Activated CD4-positive, CD25-positive, alpha-beta regulatory T cell (primary cell): ENCODE measurements around the gene TCF7.

Experiments used
- DNase-seq, 4 experiments: peaks; one replicate each; lab custom pipeline; 2025; lab: John Stamatoyannopoulos, UW

Gene TCF7

GRCh38 chr5:134113363-134113889 lies 1.1 kb upstream of the TCF7 start:
- no peak for DNase-seq

GRCh38 chr5:134114886-134115805 lies 665 bp downstream of the TCF7 start:
- peak; percentile 25 to 69 (median 56) for DNase-seq

DNA sequence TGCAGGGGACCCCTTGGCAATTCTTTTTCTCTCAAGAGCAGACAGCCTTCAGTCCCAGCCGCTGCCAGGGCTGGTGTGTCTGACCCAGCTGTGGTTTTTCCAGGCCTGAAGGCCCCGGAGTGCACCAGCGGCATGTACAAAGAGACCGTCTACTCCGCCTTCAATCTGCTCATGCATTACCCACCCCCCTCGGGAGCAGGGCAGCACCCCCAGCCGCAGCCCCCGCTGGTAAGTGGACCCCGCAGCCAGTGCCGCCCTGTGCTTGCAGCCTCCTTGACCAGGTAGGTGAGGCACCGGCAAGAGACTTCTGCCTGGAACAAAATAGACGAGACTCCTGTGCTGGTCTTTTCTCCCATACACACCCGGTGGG lies 1.3 kb downstream of the TCF7 start:
- no peak for DNase-seq

DNA sequence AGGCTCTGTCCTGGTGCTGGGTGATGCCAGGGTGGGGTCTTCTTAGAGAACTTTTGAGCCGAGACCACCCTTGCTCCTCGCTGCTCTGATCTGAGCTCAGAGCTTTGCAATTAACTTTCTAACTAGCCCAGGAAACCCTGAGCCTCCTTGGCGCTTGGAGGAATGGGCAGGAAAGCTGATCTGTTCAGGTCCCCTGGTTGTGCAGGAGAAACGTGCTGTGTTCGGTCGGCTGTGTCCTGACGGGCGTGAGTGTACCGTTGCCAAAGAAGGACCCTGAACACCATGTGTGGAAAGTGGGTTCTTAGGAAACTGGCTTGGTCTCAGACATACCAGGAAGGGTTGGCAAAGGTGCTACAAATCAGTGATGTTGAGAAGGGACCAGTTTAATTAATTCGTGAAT lies 1.8 kb downstream of the TCF7 start:
- no peak for DNase-seq

DNA sequence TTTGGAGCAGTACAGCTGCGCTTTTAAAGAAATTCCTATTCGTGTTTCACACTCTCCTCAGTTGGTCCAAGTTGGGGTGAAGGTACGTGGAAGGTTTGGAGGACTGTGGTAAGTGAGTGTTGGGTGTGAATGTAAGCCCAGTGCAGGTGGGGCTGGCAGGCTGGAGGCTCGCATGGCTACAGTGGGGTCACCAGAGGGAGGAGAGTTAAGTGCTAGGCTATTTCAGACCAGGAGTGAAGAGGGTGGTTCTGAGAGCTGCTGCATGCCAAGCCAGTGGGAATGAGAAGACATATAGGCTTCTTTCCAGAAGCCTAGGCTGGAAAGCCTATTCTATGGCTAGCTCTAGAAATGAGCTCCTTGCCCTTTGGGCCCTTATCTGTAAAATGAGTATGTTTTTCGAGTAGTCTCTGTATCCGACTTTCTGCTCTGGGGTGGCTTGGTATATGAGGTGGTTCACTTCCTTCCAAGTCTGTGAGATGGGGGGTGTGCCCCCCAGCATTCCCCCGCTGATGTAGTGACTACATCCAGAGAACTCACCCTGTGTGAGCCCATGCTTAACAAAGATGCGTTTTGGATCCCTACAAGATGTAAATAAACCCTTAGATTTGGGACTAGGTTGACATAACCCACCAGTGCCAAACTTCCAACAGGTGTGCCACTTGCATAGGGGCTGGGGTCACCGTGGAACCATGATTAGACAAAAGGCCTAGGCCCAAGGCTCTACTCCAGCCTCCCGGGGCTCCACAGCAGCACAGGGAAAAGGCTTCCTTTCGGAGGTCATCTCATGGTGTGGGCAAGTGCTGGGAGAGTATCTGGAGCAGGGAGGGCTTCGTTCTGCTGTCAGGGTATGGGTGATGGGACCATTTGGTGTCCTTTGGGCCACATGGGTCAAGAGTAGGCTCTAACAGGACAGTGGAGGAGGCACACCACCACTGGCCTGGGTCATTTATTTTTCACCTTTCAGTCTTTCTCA lies 2.6 kb downstream of the TCF7 start:
- no peak for DNase-seq

- no peak for DNase-seq
These were observed 3.8 kb downstream of the TCF7 start for GRCh38 chr5:134118212-134118835.

- no peak for DNase-seq
These were observed 5.2 kb downstream of the TCF7 start for GRCh38 chr5:134119720-134120119.

DNA sequence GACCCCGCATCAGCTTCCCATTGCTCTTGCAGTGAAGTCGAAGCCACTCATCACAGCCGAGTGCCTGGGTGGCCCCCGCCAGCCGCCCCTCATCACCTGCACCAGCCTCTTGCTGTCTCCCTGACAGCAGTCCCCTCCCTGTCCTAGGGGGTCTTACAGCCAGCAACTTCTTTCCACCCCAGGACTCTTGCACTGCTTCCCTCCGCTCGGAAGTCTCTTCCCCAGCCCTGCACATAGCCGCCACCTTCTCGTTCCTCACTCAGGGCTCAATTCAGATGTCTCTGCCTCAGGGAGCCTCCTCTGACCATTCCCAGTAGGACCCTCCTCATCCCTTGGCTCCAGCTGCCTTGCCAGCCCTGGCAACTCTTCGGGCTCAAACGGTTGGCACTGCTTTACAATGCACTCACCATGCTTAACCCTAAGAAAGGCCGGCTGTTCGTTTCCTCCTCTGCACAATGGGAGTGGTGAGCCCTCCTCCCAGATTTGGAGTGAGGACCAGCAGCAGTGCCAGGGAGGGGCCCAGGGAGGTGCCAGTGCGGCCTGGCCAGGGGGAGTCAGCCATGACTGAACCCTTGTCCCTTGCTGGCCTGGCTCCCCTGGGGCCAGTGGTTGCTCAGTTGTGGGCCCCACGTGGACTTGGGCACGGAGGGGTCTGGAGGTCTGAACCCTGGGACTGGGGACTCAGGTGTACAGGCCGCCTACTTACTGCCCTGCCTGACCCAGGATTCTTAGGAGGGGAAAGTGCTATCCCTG lies 6.1 kb downstream of the TCF7 start:
- DNase-seq, result no peak

GRCh38 chr5:134122530-134122929 lies 8.0 kb downstream of the TCF7 start:
- DNase-seq, result peak in 2 of 4 experiments; percentile 37 to 66

DNA sequence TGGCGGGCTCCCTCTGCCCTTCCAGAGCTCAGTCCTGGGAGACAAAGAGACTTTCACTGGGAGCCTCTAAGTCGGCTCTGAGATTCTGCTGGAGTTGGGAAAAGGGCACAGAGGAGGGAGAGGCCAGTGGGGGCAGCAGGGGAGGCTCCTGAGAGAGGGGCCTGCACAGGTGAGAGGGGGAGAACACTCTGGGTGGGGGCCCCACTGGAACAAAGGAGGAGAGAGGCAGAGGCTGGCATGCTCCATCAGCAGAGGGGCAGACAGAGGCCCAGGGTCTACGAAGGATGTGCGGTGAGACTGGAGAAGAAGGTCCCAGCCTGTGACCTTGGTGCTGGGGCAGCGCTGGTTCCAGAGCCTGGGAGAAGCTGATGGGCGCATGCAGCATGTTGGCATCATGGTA lies 8.9 kb downstream of the TCF7 start:
- DNase-seq, result no peak

- DNase-seq, result no peak
These were observed 10.0 kb downstream of the TCF7 start for GRCh38 chr5:134124289-134125038.

- no peak for DNase-seq
These were observed 10.8 kb downstream of the TCF7 start for GRCh38 chr5:134125039-134126015.

DNA sequence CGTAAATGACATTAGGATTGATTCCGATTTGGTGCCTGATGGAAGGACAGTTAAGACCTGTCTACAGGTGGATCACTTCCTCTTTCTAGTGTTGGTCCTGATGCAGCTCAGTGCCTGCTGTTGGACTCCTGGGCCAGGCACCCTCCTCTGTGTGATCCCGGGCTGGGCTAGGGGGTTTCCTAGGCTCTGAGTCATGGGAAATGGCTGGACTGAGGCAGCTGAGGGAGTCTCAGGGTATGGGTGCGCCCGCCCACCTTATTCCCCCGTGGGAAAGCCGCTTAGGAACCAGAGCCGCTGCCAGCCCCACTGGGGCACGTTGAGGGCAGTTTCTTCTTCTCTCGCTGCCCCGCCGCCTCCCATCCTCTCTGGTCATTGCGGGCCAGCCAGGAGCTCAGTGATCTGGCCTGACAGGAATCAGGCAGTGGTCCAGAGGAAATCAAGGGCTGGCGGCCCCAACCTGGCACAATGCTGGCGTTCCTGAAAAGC lies 12.9 kb downstream of the TCF7 start:
- no peak for DNase-seq

- DNase-seq, result no peak
These were observed 13.6 kb downstream of the TCF7 start for GRCh38 chr5:134127988-134128647.

- no peak for DNase-seq
These were observed 14.1 kb downstream of the TCF7 start for GRCh38 chr5:134128648-134128995.

GRCh38 chr5:134129411-134130238 lies 15.1 kb downstream of the TCF7 start:
- no peak for DNase-seq

DNA sequence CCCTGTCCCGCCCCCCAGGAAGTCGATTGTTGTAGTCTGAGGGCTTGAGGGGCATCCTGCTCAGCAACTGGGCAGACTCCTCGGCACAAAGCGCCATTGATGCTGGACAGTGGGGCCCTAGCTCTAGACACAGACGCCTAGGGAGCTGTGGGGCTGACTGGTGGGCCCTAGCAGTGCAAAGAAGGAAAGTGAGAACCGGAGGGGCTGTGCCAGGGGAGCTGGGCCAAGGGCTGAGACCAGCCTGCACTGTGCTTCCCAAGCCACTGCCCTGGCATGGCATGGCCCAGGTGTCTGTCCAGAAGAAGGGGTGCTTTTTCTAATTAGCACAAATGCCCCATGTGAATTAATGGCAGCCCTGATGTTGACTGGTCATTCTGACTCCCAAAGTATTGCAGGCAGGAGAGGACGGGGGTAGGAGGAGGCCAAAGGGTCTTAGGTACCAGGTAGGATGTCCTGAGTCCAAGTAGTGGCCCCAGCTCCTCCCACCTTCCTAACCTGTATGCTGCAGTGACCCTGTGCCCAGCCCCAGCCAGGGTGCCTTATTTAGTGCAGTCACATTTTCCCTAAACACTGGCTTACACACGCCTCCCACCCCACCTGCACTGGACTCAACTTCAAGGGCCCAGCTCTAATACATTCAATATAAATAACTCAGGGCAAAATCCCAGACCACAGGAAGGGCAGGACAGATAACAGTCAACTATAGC lies 15.9 kb downstream of the TCF7 start:
- no peak for DNase-seq
